ENCODE results near the gene MME.

The MME gene

DNA sequence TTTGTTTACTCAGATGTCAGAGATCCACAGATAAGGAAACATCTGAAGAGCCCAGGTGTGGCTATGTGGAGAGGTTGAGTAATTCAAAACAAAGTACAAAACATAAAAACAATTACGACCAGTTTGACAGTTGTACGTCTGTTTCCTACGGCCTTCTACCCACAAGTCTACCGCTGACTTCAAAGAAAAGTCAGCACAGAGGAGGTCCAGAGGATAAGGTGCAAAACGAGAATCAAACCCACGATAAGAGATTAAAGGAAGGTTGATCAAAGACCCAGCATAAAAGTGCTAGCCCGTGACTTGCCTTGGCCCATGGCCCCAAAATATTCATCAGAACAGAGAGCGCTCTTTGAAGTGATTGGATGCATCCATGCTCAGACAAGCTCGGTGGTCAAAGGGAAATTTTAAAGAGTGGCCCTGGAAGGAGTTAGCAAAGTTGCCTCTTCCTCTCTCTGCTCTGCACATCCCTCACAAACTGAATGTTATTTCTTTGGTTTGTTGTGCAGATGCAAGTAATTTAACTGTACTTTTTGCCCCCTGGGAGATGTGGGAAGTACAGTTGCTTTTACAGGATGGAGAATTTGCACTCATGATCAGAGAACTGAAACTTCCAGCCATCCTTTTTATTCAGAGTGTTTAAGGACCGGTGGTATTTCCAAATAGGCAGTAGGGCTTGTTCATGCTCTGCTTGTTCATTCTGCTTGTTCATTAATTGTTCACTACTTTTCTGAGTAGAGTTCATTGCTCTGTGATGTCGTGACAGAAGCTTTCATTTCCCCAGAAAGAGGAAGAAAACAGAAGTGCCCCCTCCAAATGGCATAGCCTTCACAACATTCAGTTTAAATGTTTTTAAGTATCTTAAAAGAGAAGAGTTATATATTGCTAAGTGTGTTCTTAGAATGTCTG is 31.1 kb downstream of the MME start:
- no peak for TF ChIP-seq NFIC (IDR thresholded peaks at IDR 0.05)

- TF ChIP-seq YY1 (IDR thresholded peaks at IDR 0.05; ENCODE audit: low read depth) (no peak), TEAD4 (IDR thresholded peaks at IDR 0.05) (no peak), NFIC (IDR thresholded peaks at IDR 0.05) (no peak), TCF12 (IDR thresholded peaks at IDR 0.05; ENCODE audit: low read depth) (no peak), USF1 (IDR thresholded peaks at IDR 0.05) (no peak), CEBPB (IDR thresholded peaks at IDR 0.05) (no peak), RAD21 (IDR thresholded peaks at IDR 0.05; ENCODE audit: low read depth) (no peak), MAX (IDR thresholded peaks at IDR 0.05) (no peak), TAF1 (IDR thresholded peaks at IDR 0.05; ENCODE audit: low read depth) (no peak), ZBTB7A (IDR thresholded peaks at IDR 0.05; ENCODE audit: low read depth) (no peak), CREB1 (IDR thresholded peaks at IDR 0.05; ENCODE audit: low read depth) (no peak), FOXM1 (IDR thresholded peaks at IDR 0.05; ENCODE audit: borderline replicate concordance, low read depth) (no peak), EGR1 (IDR thresholded peaks at IDR 0.05) (no peak), EP300 (IDR thresholded peaks at IDR 0.05; ENCODE audit: borderline replicate concordance) (no peak)
- TF ChIP-seq, protein P1, sequence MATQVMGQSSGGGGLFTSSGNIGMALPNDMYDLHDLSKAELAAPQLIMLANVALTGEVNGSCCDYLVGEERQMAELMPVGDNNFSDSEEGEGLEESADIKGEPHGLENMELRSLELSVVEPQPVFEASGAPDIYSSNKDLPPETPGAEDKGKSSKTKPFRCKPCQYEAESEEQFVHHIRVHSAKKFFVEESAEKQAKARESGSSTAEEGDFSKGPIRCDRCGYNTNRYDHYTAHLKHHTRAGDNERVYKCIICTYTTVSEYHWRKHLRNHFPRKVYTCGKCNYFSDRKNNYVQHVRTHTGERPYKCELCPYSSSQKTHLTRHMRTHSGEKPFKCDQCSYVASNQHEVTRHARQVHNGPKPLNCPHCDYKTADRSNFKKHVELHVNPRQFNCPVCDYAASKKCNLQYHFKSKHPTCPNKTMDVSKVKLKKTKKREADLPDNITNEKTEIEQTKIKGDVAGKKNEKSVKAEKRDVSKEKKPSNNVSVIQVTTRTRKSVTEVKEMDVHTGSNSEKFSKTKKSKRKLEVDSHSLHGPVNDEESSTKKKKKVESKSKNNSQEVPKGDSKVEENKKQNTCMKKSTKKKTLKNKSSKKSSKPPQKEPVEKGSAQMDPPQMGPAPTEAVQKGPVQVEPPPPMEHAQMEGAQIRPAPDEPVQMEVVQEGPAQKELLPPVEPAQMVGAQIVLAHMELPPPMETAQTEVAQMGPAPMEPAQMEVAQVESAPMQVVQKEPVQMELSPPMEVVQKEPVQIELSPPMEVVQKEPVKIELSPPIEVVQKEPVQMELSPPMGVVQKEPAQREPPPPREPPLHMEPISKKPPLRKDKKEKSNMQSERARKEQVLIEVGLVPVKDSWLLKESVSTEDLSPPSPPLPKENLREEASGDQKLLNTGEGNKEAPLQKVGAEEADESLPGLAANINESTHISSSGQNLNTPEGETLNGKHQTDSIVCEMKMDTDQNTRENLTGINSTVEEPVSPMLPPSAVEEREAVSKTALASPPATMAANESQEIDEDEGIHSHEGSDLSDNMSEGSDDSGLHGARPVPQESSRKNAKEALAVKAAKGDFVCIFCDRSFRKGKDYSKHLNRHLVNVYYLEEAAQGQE (IDR thresholded peaks at IDR 0.05; ENCODE audit: low read depth) = no peak
These were observed 31.9 kb downstream of the MME start for GRCh38 chr3:155111971-155112370.

GRCh38 chr3:155112661-155113389 is 32.7 kb downstream of the MME start:
- TF ChIP-seq ZBTB7A (IDR thresholded peaks at IDR 0.05; ENCODE audit: low read depth) (no peak), EP300 (IDR thresholded peaks at IDR 0.05; ENCODE audit: borderline replicate concordance) (no peak), TEAD4 (IDR thresholded peaks at IDR 0.05) (no peak), FOXM1 (IDR thresholded peaks at IDR 0.05; ENCODE audit: borderline replicate concordance, low read depth) (no peak), NFIC (IDR thresholded peaks at IDR 0.05) (no peak), MAX (IDR thresholded peaks at IDR 0.05) (no peak), USF1 (IDR thresholded peaks at IDR 0.05) (no peak), TAF1 (IDR thresholded peaks at IDR 0.05; ENCODE audit: low read depth) (no peak), CEBPB (IDR thresholded peaks at IDR 0.05) (no peak), YY1 (IDR thresholded peaks at IDR 0.05; ENCODE audit: low read depth) (no peak), CREB1 (IDR thresholded peaks at IDR 0.05; ENCODE audit: low read depth) (no peak), EGR1 (IDR thresholded peaks at IDR 0.05) (no peak), TCF12 (IDR thresholded peaks at IDR 0.05; ENCODE audit: low read depth) (no peak), RAD21 (IDR thresholded peaks at IDR 0.05; ENCODE audit: low read depth) (no peak)
- TF ChIP-seq, protein P1 (IDR thresholded peaks at IDR 0.05; ENCODE audit: low read depth) = no peak

- TF ChIP-seq, protein P1 (IDR thresholded peaks at IDR 0.05; ENCODE audit: low read depth) = no peak
- no peak for TF ChIP-seq FOXM1 (IDR thresholded peaks at IDR 0.05; ENCODE audit: borderline replicate concordance, low read depth)
- no peak for TF ChIP-seq NFIC (IDR thresholded peaks at IDR 0.05)
- TF ChIP-seq TAF1 (IDR thresholded peaks at IDR 0.05; ENCODE audit: low read depth) = no peak
- TF ChIP-seq TEAD4 (IDR thresholded peaks at IDR 0.05) = no peak
- no peak for TF ChIP-seq CEBPB (IDR thresholded peaks at IDR 0.05)
- no peak for TF ChIP-seq ZBTB7A (IDR thresholded peaks at IDR 0.05; ENCODE audit: low read depth)
- no peak for TF ChIP-seq CREB1 (IDR thresholded peaks at IDR 0.05; ENCODE audit: low read depth)
- TF ChIP-seq EP300 (IDR thresholded peaks at IDR 0.05; ENCODE audit: borderline replicate concordance) = no peak
These were observed 49.3 kb downstream of the MME start for GRCh38 chr3:155129396-155129795.

Data from Ishikawa (cell line).